K562 (cell line): ENCODE results near the gene FTL. TPM values are rescaled to one million over a fixed set of nuclear protein-coding genes. Genes with fewer than 3 reads are reported as not detected.

Experiments
- ATAC-seq: fragments of 200-7000 bp; cut with Tn5 transposase; 3 replicates; pipeline ENCODE4 v1.9.1; 2020; ENCODE audit warnings: moderate library complexity
- BruUV-seq: library from RNA; stranded (reverse); fragments of 400-500 nt; replicated peaks from 2 replicates; lab custom pipeline; 2021; lab: Mats Ljungman, UMichigan
- CTCF ChIA-PET: fragments of 300-600 bp; formaldehyde crosslinking; extraction: SDS; loops from one replicate; lab custom pipeline; 2021; ENCODE audit warnings: low intra/inter-chr PET ratio; lab: Yijun Ruan, JAX
- POLR2A ChIA-PET: fragments of 300-600, 350-650 bp; sonication (Branson Sonifier 250); formaldehyde crosslinking; extraction: SDS; loops from one replicate; lab custom pipeline; 2021; ENCODE audit warnings: antibody characterized with exemption, inconsistent platforms; lab: Yijun Ruan, JAX
- DNase-seq, 4 experiments: peaks; one replicate each; pipeline versions ENCODE4 v3.0.0 to v3.0.0-alpha.2; 2011 to 2018; ENCODE audit warnings: low spot score in 3 of 4, mixed read lengths in 3 of 4; ENCODE audit errors: extremely low read depth in 1 of 4
- FAIRE-seq: peaks from 2 replicates; lab custom pipeline; 2011; peaks lifted over from hg19 to GRCh38; lab: Jason Lieb, UNC
- H2AFZ ChIP-seq: 2 replicates; pipeline ENCODE4 v1.6.0; 2011; ENCODE audit warnings: low read depth, low read length, control low read depth, inconsistent platforms
- H3K27ac ChIP-seq: fragments of 200-600 bp; 3 replicates; pipeline ENCODE4 v1.8.0; 2011; ENCODE audit warnings: low read depth, mild to moderate bottlenecking, control low read depth, inconsistent platforms, low read length, moderate library complexity, mixed read lengths; ENCODE audit errors: extremely low read depth
- H3K27me3 ChIP-seq, 2 experiments: fragments of 300-600 bp in 1 of 2; 2 replicates in 1 of 2; 3 replicates in 1 of 2; pipeline versions ENCODE4 v1.6.0 to v1.8.0; 2011; ENCODE audit warnings: inconsistent platforms in 2 of 2, low read length in 2 of 2, mild to moderate bottlenecking in 1 of 2, mixed read lengths in 1 of 2, moderate library complexity in 1 of 2; ENCODE audit not compliant: control insufficient read depth in 2 of 2, insufficient read depth in 2 of 2
- H3K36me3 ChIP-seq: fragments of 300-600 bp; 3 replicates; pipeline ENCODE4 v1.8.0; 2011; ENCODE audit warnings: mild to moderate bottlenecking, low read length, inconsistent platforms; ENCODE audit not compliant: control insufficient read depth, insufficient read depth
- H3K4me1 ChIP-seq, 2 experiments: fragments of 200-600 bp in 1 of 2; replicated peaks in 1 of 2; 2 replicates in 1 of 2; 3 replicates in 1 of 2; pipeline versions ENCODE4 v1.5.1 to v1.8.0; 2011; ENCODE audit warnings: inconsistent platforms in 2 of 2, low read length in 2 of 2, mild to moderate bottlenecking in 1 of 2, mixed read lengths in 1 of 2, moderate library complexity in 1 of 2; ENCODE audit not compliant: control insufficient read depth in 2 of 2, insufficient read depth in 2 of 2
- H3K4me2 ChIP-seq: 2 replicates; pipeline ENCODE4 v1.6.1; 2011; ENCODE audit warnings: low read length, control low read depth, inconsistent platforms, mixed read lengths; ENCODE audit not compliant: insufficient read depth
- H3K4me3 ChIP-seq: fragments of 200-600 bp; sonication (generic), shearing (Covaris generic); 2 replicates; pipeline ENCODE4 v1.5.1; 2016; ENCODE audit warnings: control low read depth, inconsistent platforms
- H3K79me2 ChIP-seq: fragments of 200-600 bp; 3 replicates; pipeline ENCODE4 v1.8.0; 2011; ENCODE audit warnings: low read length, inconsistent platforms; ENCODE audit not compliant: control insufficient read depth, insufficient read depth
- H3K9ac ChIP-seq, 2 experiments: 2 replicates each; pipeline versions ENCODE4 v1.6.0 to v1.6.1; 2011; ENCODE audit warnings: low read depth in 2 of 2, low read length in 2 of 2, control low read depth in 1 of 2, inconsistent platforms in 1 of 2, mild to moderate bottlenecking in 1 of 2, mixed read lengths in 1 of 2; ENCODE audit not compliant: insufficient read depth in 1 of 2
- H3K9me1 ChIP-seq: one replicate; pipeline ENCODE4 v1.6.0; 2011; ENCODE audit warnings: inconsistent platforms, mild to moderate bottlenecking, low read length, moderate library complexity; ENCODE audit not compliant: control insufficient read depth, insufficient read depth
- H3K9me3 ChIP-seq: replicated peaks from 2 replicates; pipeline ENCODE4 v1.5.1; 2011; ENCODE audit warnings: low read depth, low read length, inconsistent platforms; ENCODE audit not compliant: control insufficient read depth, insufficient read depth
- H4K20me1 ChIP-seq: replicated peaks from 2 replicates; pipeline ENCODE4 v1.6.1; 2011; ENCODE audit warnings: low read length, inconsistent platforms, mixed read lengths; ENCODE audit not compliant: control insufficient read depth, insufficient read depth
- ARID2 ChIP-seq: fragments of 450-650 bp; IDR thresholded peaks from 2 replicates; pipeline ENCODE4 v1.6.1; 2017; ENCODE audit warnings: antibody characterized with exemption, mild to moderate bottlenecking
- ASH1L ChIP-seq: fragments of 450-650 bp; IDR thresholded peaks from 2 replicates; pipeline ENCODE4 v1.6.1; 2018; ENCODE audit warnings: borderline replicate concordance, mild to moderate bottlenecking, low read depth; ENCODE audit not compliant: partially characterized antibody
- BRD9 ChIP-seq: fragments of 450-650 bp; IDR thresholded peaks from 2 replicates; pipeline ENCODE4 v1.6.1; 2018; ENCODE audit warnings: low read depth; ENCODE audit not compliant: partially characterized antibody
- FOSL1 ChIP-seq: fragments of 200-800 bp; sonication (Bioruptor generic); conservative IDR thresholded peaks from 2 replicates; pipeline ENCODE4 v1.6.1; 2016; ENCODE audit warnings: missing genetic modification characterization, missing compliant biosample characterization
- GTF2F1 ChIP-seq: IDR thresholded peaks from 2 replicates; pipeline ENCODE4 v1.6.1; 2011; ENCODE audit warnings: low read depth, low read length, improper control_type of control experiment
- ID3 ChIP-seq, 2 experiments: fragments of 250-450 bp in 1 of 2; fragments of 450-650 bp in 1 of 2; sonication (Bioruptor Pico) in 1 of 2; IDR thresholded peaks; 2 replicates each; pipeline versions ENCODE4 v1.6.1 to v1.8.0; 2016 to 2021; ENCODE audit warnings: mild to moderate bottlenecking in 2 of 2, moderate library complexity in 2 of 2, missing compliant biosample characterization in 1 of 2, missing genetic modification characterization in 1 of 2
- KLF13 ChIP-seq: fragments of 450-650 bp; IDR thresholded peaks from 2 replicates; pipeline ENCODE4 v1.6.1; 2016; ENCODE audit warnings: missing genetic modification characterization, low read depth, mild to moderate bottlenecking, missing compliant biosample characterization, moderate library complexity, borderline replicate concordance
- MIER1 ChIP-seq: fragments of 450-650 bp; IDR thresholded peaks from 2 replicates; pipeline ENCODE4 v1.6.1; 2016; ENCODE audit warnings: antibody characterized with exemption, mild to moderate bottlenecking, low read depth
- NCOR1 ChIP-seq: fragments of 450-650 bp; IDR thresholded peaks from 2 replicates; pipeline ENCODE4 v1.6.1; 2016; ENCODE audit warnings: mild to moderate bottlenecking, moderate library complexity
- SIX5 ChIP-seq, 2 experiments: IDR thresholded peaks; 2 replicates each; pipeline ENCODE4 v1.6.1; 2011; ENCODE audit warnings: low read length in 2 of 2, borderline replicate concordance in 1 of 2, low read depth in 1 of 2, mild to moderate bottlenecking in 1 of 2, moderate library complexity in 1 of 2; ENCODE audit not compliant: insufficient read depth in 1 of 2
- TEAD1 ChIP-seq, 2 experiments: fragments of 450-650 bp in 1 of 2; sonication (generic) in 1 of 2; formaldehyde crosslinking; IDR thresholded peaks; 2 replicates each; pipeline versions ENCODE4 v1.4.0 to v1.8.0; 2020 to 2022; ENCODE audit warnings: mild to moderate bottlenecking in 2 of 2, missing genetic modification reagents in 1 of 2
- XRCC5 ChIP-seq: fragments of 200-400 bp; formaldehyde crosslinking; IDR thresholded peaks from 2 replicates; pipeline ENCODE4 v1.6.1; 2017; ENCODE audit warnings: low read depth, mild to moderate bottlenecking, low read length
- ZC3H4 ChIP-seq: sonication (generic); formaldehyde crosslinking; IDR thresholded peaks from 2 replicates; pipeline ENCODE4 v1.9.0; 2021; ENCODE audit warnings: missing genetic modification reagents, borderline replicate concordance
- ZNF324 ChIP-seq: fragments of 250-450 bp; sonication (Bioruptor Pico); IDR thresholded peaks from 2 replicates; pipeline ENCODE4 v1.4.0; 2020; ENCODE audit warnings: mild to moderate bottlenecking
- ZNF668 ChIP-seq: fragments of 250-450 bp; sonication (Bioruptor Pico); IDR thresholded peaks from 2 replicates; pipeline ENCODE4 v1.8.0; 2022; ENCODE audit warnings: mild to moderate bottlenecking, inconsistent platforms
- ZNF830 ChIP-seq: fragments of 250-450 bp; sonication (Bioruptor Pico); IDR thresholded peaks from 2 replicates; pipeline ENCODE4 v1.5.0; 2021; ENCODE audit warnings: mild to moderate bottlenecking
- WGBS: fragments of 100-300 bp; shearing (Covaris generic); methylation state at CpG from one replicate; pipeline ENCODE4 v1.1.6; 2016; ENCODE audit warnings: low coverage, mixed read lengths; ENCODE audit not compliant: insufficient coverage; ENCODE audit errors: missing lambda C conversion rate; 5-methylcytosine and 5-hydroxymethylcytosine counted together
- in situ Hi-C: fragments of 300-500 bp; cut with MboI; formaldehyde crosslinking; loops from 4 replicates; pipeline ENCODE4 v1.15.0; 2018; ENCODE audit warnings: inconsistent platforms, mixed read lengths
- intact Hi-C: fragments of 100-400 bp; cut with micrococcal nuclease; formaldehyde crosslinking; loops from 2 replicates; pipeline ENCODE4 v1.14.2; 2022
- polyA plus RNA-seq, 8 experiments: library from polyadenylated mRNA; depleted of rRNA in 4 of 8; stranded (reverse) in 5 of 8; unstranded in 3 of 8; fragments of >200 nt; fragmentation: Nextera tagmentation in 2 of 8; fragmentation: Illumina TruSeq in 1 of 8; extraction: Ambion mirVana in 2 of 8; extraction: Trizol in 1 of 8; gene quantifications; 2 replicates each; pipeline versions ENCODE4 v1.2.1 to v1.2.3, GENCODE V29; 2011 to 2014; ENCODE audit warnings: inconsistent platforms in 1 of 8, missing spikeins in 1 of 8
- total RNA-seq, 7 experiments: library from RNA; depleted of rRNA in 6 of 7; stranded (reverse); fragments of >200 nt in 6 of 7; fragmentation: Illumina TruSeq in 2 of 7; extraction: Trizol in 2 of 7; gene quantifications; 2 replicates each; pipeline versions ENCODE4 v1.2.1 to v1.2.3, GENCODE V29; 2011 to 2021; ENCODE audit warnings: low replicate concordance in 1 of 7
- TF ChIP-seq, protein P1 (sequence below): sonication (generic); formaldehyde crosslinking; IDR thresholded peaks from 2 replicates; pipeline ENCODE4 v1.9.0; 2022; ENCODE audit warnings: mild to moderate bottlenecking, missing genetic modification reagents
- TF ChIP-seq, protein P2 (sequence below): fragments of 450-650 bp; formaldehyde crosslinking; IDR thresholded peaks from 2 replicates; pipeline ENCODE4 v1.4.0; 2020; ENCODE audit warnings: mild to moderate bottlenecking, moderate library complexity

FTL gene
- total and polyA plus RNA-seq, 9 of the 15 experiments (the other 6 are each of a cell fraction or from before 2014, with no cell fraction given), result 1,231 to 27,415 (median 3,965) TPM

- intact Hi-C loops, result loop anchor here (1.0 to 5.0 kb wide), 3 partner anchors 35 to 94 kb away; partner anchors contain the start of genes DHDH and NUCB1
- peak overlapping the region; percentile 90 to 91; a peak in 3 of 4 replicates for H3K9ac ChIP-seq
- TF ChIP-seq TEAD1 (CRISPR knock-in tag; IDR thresholded peaks at IDR 0.05) (peak; percentile 63 to 74; a peak in 3 of 4 replicates), SIX5 (IDR thresholded peaks at IDR 0.05; ENCODE audit: borderline replicate concordance in 1 of 2, insufficient read depth in 1 of 2, low read depth in 1 of 2, low read length in 2 of 2) (no peak), ZNF830 (CRISPR knock-in tag) (no peak; the same call in 1 of the 2 replicates), KLF13 (no peak), ZNF668 (CRISPR knock-in tag) (no peak), GTF2F1 (0 out of 2 replicates have a peak, but pooled peaks have one; percentile 13), NCOR1 (peak; percentile 63), BRD9 (no peak), ID3 (CRISPR knock-in tag; IDR thresholded peaks at IDR 0.05) (no peak), ID3 (tag; IDR thresholded peaks at IDR 0.05) (no peak), ASH1L (no peak), MIER1 (no peak), XRCC5 (no peak), ARID2 (peak; percentile 33; the same call in 1 of the 2 replicates), FOSL1 (tag) (peak; percentile 43; the same call in 1 of the 2 replicates), ZNF324 (peak; percentile 27; the same call in 1 of the 2 replicates), ZC3H4 (CRISPR knock-in tag) (peak; percentile 31; the same call in 1 of the 2 replicates)
- TF ChIP-seq, protein P1, sequence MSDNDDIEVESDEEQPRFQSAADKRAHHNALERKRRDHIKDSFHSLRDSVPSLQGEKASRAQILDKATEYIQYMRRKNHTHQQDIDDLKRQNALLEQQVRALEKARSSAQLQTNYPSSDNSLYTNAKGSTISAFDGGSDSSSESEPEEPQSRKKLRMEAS, result peak; percentile 29; the same call in 1 of the 2 replicates
- TF ChIP-seq, protein P2, sequence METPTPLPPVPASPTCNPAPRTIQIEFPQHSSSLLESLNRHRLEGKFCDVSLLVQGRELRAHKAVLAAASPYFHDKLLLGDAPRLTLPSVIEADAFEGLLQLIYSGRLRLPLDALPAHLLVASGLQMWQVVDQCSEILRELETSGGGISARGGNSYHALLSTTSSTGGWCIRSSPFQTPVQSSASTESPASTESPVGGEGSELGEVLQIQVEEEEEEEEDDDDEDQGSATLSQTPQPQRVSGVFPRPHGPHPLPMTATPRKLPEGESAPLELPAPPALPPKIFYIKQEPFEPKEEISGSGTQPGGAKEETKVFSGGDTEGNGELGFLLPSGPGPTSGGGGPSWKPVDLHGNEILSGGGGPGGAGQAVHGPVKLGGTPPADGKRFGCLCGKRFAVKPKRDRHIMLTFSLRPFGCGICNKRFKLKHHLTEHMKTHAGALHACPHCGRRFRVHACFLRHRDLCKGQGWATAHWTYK (CRISPR knock-in tag), result peak; percentile 82; the same call in 1 of the 2 replicates
Observed at GRCh38 chr19:48967346-48968178, 2.5 kb downstream of the FTL start.

More at GRCh38 chr19:48967346-48968178, 2.5 kb downstream of the FTL start:
- H3K27ac ChIP-seq, result peak overlapping the region; percentile 82
- ATAC-seq (peak; percentile 11), FAIRE-seq (peak; percentile 73), DNase-seq (peak in 1 of 4 experiments; percentile 80)
- no TSS peak for BruUV-seq
- H4K20me1 ChIP-seq, result peaks cover 21% of the 10 kb centered on the region
- H3K4me1 ChIP-seq, result peaks cover 32 to 54% of the 10 kb centered on the region in 2 experiments
- peak overlapping the region; percentile 70 for H3K4me3 ChIP-seq
- H3K79me2 ChIP-seq, result peaks cover 47% of the 10 kb centered on the region
- no peaks in the 10 kb centered on the region for H3K9me3 ChIP-seq
- H2AFZ ChIP-seq, result no peak overlapping the region
- ChIA-PET CTCF (interaction anchor here (0.6 kb wide), 1 partner anchor 333 kb away, joined by 3 read pairs; no protein-coding TSS in a partner anchor), POLR2A (interaction anchor here (0.6 to 14.5 kb wide), 39 partner anchors 8 to 567 kb away, joined by 3 to 439 read pairs (median 6); partner anchors contain the start of genes BAX, BCAT2, DHDH and GYS1)
- peak overlapping the region; percentile 99 for H3K4me2 ChIP-seq
- 19% methylated on average over 14 of the region's 14 CpGs for WGBS
- in situ Hi-C loops, result loop anchor here (10.0 kb wide), 1 partner anchor 93 kb away; the partner anchor contains the start of gene PPP1R15A
- no peaks in the 10 kb centered on the region for H3K9me1 ChIP-seq
- no peaks in the 10 kb centered on the region for H3K27me3 ChIP-seq
- H3K36me3 ChIP-seq, result peaks cover 56% of the 10 kb centered on the region
